ENCODE results near the gene EXOC8.

DNA sequence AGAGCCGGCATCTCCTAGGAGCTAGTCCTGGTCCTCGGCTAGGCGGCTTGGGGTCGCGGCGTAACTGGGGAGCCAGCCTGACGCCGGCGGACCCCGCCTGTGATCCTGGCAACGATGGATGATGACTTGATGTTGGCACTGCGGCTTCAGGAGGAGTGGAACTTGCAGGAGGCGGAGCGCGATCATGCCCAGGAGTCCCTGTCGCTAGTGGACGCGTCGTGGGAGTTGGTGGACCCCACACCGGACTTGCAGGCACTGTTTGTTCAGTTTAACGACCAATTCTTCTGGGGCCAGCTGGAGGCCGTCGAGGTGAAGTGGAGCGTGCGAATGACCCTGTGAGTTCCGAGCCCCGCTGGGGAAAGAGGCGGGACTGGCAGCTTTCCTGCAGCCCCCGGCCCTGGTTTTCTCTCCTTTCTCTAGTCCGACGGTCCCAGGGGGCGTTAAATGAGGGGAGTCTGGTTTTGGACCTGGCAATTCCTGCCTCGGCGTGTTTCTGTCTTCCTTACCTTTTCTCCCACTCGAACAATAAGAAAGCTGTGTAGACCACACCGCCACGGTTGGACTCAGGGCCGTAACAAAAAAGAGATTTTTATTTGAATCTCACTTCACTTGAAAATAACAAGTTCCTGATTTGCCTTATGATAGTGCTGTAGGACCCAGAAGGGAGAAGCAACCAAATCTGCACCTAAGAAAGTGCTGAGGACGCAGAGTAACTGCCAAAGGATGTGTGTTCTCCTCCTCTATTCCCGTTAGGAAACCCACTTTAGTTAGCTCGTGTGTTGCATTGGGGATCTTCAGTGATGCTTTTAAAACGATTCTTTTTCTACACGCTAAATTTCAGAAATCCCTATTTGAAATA is 847 bp upstream of the EXOC8 start, which contains the start of gene SPRTN:
- TF ChIP-seq RFX1 (IDR thresholded peaks at IDR 0.05) (peak; percentile 32; the same call in 1 of the 2 replicates), ZKSCAN1 (IDR thresholded peaks at IDR 0.05; ENCODE audit: low read depth, low read length) (no peak)
- TF ChIP-seq, protein P1, sequence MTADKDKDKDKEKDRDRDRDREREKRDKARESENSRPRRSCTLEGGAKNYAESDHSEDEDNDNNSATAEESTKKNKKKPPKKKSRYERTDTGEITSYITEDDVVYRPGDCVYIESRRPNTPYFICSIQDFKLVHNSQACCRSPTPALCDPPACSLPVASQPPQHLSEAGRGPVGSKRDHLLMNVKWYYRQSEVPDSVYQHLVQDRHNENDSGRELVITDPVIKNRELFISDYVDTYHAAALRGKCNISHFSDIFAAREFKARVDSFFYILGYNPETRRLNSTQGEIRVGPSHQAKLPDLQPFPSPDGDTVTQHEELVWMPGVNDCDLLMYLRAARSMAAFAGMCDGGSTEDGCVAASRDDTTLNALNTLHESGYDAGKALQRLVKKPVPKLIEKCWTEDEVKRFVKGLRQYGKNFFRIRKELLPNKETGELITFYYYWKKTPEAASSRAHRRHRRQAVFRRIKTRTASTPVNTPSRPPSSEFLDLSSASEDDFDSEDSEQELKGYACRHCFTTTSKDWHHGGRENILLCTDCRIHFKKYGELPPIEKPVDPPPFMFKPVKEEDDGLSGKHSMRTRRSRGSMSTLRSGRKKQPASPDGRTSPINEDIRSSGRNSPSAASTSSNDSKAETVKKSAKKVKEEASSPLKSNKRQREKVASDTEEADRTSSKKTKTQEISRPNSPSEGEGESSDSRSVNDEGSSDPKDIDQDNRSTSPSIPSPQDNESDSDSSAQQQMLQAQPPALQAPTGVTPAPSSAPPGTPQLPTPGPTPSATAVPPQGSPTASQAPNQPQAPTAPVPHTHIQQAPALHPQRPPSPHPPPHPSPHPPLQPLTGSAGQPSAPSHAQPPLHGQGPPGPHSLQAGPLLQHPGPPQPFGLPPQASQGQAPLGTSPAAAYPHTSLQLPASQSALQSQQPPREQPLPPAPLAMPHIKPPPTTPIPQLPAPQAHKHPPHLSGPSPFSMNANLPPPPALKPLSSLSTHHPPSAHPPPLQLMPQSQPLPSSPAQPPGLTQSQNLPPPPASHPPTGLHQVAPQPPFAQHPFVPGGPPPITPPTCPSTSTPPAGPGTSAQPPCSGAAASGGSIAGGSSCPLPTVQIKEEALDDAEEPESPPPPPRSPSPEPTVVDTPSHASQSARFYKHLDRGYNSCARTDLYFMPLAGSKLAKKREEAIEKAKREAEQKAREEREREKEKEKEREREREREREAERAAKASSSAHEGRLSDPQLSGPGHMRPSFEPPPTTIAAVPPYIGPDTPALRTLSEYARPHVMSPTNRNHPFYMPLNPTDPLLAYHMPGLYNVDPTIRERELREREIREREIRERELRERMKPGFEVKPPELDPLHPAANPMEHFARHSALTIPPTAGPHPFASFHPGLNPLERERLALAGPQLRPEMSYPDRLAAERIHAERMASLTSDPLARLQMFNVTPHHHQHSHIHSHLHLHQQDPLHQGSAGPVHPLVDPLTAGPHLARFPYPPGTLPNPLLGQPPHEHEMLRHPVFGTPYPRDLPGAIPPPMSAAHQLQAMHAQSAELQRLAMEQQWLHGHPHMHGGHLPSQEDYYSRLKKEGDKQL (CRISPR knock-in tag; IDR thresholded peaks at IDR 0.05; ENCODE audit: borderline replicate concordance): no peak
- TF ChIP-seq, protein P2, sequence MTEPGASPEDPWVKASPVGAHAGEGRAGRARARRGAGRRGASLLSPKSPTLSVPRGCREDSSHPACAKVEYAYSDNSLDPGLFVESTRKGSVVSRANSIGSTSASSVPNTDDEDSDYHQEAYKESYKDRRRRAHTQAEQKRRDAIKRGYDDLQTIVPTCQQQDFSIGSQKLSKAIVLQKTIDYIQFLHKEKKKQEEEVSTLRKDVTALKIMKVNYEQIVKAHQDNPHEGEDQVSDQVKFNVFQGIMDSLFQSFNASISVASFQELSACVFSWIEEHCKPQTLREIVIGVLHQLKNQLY (CRISPR knock-in tag; conservative IDR thresholded peaks at IDR 0.05): no peak
